ENCODE data around the gene TMEM59L. TPM values are rescaled to one million over a fixed set of nuclear protein-coding genes. Genes with fewer than 3 reads are reported as not detected.

Gene TMEM59L
- total and polyA plus RNA-seq, 2 of the 13 experiments (the other 11 are each of a cell fraction or from before 2014, with no cell fraction given): 0.97 to 5.5 TPM

DNA sequence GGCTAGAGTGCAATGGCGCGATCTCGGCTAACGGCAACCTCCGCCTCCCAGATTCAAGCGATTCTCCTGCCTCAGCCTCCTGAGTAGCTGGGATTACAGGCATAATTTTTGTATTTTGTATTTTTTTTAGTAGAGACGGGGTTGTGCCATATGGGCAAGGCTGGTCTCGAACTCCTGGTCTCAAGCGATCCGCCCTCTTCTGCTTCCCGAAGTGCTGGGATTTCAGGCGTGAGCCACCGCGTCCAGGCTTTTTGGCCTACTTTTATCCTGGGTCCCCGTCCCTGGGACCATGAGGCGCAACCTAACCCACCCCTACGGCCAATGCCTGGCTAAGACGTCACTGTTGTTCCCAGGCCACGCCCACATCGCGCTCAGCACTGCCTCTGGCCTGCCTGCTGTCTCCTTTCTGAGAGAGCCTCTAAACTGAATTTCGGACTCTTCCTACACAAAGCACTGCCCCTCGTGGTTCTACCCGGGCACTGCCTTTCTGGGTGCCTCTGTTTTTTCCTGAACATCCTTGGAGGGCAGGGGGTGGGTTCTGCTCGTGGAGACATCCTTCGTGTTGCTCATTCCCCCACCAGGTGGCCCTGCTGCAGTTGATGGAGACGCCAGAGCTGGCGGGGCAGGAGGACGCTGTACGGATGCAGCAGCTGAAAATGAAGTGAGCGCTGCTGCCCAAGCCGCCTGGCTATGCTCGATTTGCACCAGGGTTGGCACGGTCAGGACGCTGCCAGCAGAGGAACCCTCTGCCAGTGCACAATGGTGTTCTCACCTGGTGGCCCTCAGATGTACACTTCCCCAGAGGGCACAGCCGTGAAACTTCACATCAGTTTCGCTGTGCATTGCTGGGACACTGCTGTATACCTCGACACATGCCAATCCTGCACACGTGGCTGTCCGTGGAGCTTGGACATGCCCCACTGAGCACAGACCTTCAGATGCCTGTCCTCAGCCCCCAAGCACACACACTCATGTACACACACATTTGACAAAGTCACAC, 22.1 kb upstream of the TMEM59L start (continued):
- TF ChIP-seq, protein P1, sequence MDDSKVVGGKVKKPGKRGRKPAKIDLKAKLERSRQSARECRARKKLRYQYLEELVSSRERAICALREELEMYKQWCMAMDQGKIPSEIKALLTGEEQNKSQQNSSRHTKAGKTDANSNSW (CRISPR knock-in tag; IDR thresholded peaks at IDR 0.05; ENCODE audit: borderline replicate concordance): no peak
- TF ChIP-seq PAWR (CRISPR knock-in tag; IDR thresholded peaks at IDR 0.05; ENCODE audit: borderline replicate concordance) (no peak), PLRG1 (conservative IDR thresholded peaks at IDR 0.05) (no peak), DR1 (CRISPR knock-in tag; IDR thresholded peaks at IDR 0.05) (no peak), ZNF605 (CRISPR knock-in tag; IDR thresholded peaks at IDR 0.05) (no peak), NCOR1 (IDR thresholded peaks at IDR 0.05; ENCODE audit: borderline replicate concordance, low read length) (no peak), ZMYM2 (CRISPR knock-in tag; IDR thresholded peaks at IDR 0.05) (no peak), NCOA2 (CRISPR knock-in tag; IDR thresholded peaks at IDR 0.05) (no peak), SP140L (CRISPR knock-in tag; IDR thresholded peaks at IDR 0.05; ENCODE audit: borderline replicate concordance) (no peak), WIZ (CRISPR knock-in tag; IDR thresholded peaks at IDR 0.05) (no peak), ZFP82 (CRISPR knock-in tag; IDR thresholded peaks at IDR 0.05; ENCODE audit: borderline replicate concordance) (no peak), ZNF616 (CRISPR knock-in tag; IDR thresholded peaks at IDR 0.05; ENCODE audit: low read depth) (no peak), ETV5 (CRISPR knock-in tag; IDR thresholded peaks at IDR 0.05; ENCODE audit: borderline replicate concordance) (no peak), ZNF30 (CRISPR knock-in tag; IDR thresholded peaks at IDR 0.05) (no peak), ZNF678 (CRISPR knock-in tag; IDR thresholded peaks at IDR 0.05) (no peak), JUND (CRISPR knock-in tag; IDR thresholded peaks at IDR 0.05) (no peak), RAD51 (IDR thresholded peaks at IDR 0.05; ENCODE audit: borderline replicate concordance) (no peak), ZC3H13 (CRISPR knock-in tag; IDR thresholded peaks at IDR 0.05) (peak; percentile 66; the same call in 1 of the 2 replicates), ZNF615 (CRISPR knock-in tag; IDR thresholded peaks at IDR 0.05; ENCODE audit: borderline replicate concordance) (no peak), ZBTB38 (CRISPR knock-in tag; IDR thresholded peaks at IDR 0.05) (peak; percentile 99), HMGA1 (CRISPR knock-in tag; conservative IDR thresholded peaks at IDR 0.05) (no peak), ZNF101 (CRISPR knock-in tag; IDR thresholded peaks at IDR 0.05; ENCODE audit: borderline replicate concordance, low read depth) (no peak)
- TF ChIP-seq, protein P2, sequence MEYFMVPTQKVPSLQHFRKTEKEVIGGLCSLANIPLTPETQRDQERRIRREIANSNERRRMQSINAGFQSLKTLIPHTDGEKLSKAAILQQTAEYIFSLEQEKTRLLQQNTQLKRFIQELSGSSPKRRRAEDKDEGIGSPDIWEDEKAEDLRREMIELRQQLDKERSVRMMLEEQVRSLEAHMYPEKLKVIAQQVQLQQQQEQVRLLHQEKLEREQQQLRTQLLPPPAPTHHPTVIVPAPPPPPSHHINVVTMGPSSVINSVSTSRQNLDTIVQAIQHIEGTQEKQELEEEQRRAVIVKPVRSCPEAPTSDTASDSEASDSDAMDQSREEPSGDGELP (IDR thresholded peaks at IDR 0.05; ENCODE audit: borderline replicate concordance, low read depth): no peak
- TF ChIP-seq, protein P3, sequence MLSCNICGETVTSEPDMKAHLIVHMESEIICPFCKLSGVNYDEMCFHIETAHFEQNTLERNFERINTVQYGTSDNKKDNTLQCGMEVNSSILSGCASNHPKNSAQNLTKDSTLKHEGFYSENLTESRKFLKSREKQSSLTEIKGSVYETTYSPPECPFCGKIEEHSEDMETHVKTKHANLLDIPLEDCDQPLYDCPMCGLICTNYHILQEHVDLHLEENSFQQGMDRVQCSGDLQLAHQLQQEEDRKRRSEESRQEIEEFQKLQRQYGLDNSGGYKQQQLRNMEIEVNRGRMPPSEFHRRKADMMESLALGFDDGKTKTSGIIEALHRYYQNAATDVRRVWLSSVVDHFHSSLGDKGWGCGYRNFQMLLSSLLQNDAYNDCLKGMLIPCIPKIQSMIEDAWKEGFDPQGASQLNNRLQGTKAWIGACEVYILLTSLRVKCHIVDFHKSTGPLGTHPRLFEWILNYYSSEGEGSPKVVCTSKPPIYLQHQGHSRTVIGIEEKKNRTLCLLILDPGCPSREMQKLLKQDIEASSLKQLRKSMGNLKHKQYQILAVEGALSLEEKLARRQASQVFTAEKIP (CRISPR knock-in tag; IDR thresholded peaks at IDR 0.05; ENCODE audit: borderline replicate concordance): no peak
- TF ChIP-seq, protein P4, sequence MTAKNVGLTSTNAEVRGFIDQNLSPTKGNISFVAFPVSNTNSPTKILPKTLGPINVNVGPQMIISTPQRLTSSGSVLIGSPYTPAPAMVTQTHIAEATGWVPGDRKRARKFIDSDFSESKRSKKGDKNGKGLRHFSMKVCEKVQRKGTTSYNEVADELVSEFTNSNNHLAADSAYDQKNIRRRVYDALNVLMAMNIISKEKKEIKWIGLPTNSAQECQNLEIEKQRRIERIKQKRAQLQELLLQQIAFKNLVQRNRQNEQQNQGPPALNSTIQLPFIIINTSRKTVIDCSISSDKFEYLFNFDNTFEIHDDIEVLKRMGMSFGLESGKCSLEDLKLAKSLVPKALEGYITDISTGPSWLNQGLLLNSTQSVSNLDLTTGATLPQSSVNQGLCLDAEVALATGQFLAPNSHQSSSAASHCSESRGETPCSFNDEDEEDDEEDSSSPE (CRISPR knock-in tag; IDR thresholded peaks at IDR 0.05): no peak
- TF ChIP-seq, protein P5, sequence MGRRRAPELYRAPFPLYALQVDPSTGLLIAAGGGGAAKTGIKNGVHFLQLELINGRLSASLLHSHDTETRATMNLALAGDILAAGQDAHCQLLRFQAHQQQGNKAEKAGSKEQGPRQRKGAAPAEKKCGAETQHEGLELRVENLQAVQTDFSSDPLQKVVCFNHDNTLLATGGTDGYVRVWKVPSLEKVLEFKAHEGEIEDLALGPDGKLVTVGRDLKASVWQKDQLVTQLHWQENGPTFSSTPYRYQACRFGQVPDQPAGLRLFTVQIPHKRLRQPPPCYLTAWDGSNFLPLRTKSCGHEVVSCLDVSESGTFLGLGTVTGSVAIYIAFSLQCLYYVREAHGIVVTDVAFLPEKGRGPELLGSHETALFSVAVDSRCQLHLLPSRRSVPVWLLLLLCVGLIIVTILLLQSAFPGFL (CRISPR knock-in tag; IDR thresholded peaks at IDR 0.05): no peak
